ENCODE data around the gene NT5DC2.

NT5DC2 gene

GRCh38 chr3:52493232-52494017 is 40.2 kb downstream of the NT5DC2 start:
- TF ChIP-seq, protein P1, sequence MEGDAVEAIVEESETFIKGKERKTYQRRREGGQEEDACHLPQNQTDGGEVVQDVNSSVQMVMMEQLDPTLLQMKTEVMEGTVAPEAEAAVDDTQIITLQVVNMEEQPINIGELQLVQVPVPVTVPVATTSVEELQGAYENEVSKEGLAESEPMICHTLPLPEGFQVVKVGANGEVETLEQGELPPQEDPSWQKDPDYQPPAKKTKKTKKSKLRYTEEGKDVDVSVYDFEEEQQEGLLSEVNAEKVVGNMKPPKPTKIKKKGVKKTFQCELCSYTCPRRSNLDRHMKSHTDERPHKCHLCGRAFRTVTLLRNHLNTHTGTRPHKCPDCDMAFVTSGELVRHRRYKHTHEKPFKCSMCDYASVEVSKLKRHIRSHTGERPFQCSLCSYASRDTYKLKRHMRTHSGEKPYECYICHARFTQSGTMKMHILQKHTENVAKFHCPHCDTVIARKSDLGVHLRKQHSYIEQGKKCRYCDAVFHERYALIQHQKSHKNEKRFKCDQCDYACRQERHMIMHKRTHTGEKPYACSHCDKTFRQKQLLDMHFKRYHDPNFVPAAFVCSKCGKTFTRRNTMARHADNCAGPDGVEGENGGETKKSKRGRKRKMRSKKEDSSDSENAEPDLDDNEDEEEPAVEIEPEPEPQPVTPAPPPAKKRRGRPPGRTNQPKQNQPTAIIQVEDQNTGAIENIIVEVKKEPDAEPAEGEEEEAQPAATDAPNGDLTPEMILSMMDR (IDR thresholded peaks at IDR 0.05; ENCODE audit: low read length, missing control alignments): no peak
- DNase-seq (ENCODE audit: low read depth): no peak
- no peak overlapping the region for H3K4me3 ChIP-seq (replicated peaks; ENCODE audit: low read depth, low read length)

GRCh38 chr3:52492059-52492458 is 41.6 kb downstream of the NT5DC2 start:
- TF ChIP-seq, protein P1 (IDR thresholded peaks at IDR 0.05; ENCODE audit: low read length, missing control alignments): no peak
- H3K4me3 ChIP-seq (replicated peaks; ENCODE audit: low read depth, low read length): no peak overlapping the region
- DNase-seq (ENCODE audit: low read depth): no peak

- H3K4me3 ChIP-seq (replicated peaks; ENCODE audit: low read depth, low read length): no peak overlapping the region
Measured at GRCh38 chr3:52490939-52491526, 42.6 kb downstream of the NT5DC2 start.

GRCh38 chr3:52490035-52490938 is 43.4 kb downstream of the NT5DC2 start:
- H3K4me3 ChIP-seq (replicated peaks; ENCODE audit: low read depth, low read length): no peak overlapping the region
- no peak for DNase-seq (ENCODE audit: low read depth)
- TF ChIP-seq, protein P1 (IDR thresholded peaks at IDR 0.05; ENCODE audit: low read length, missing control alignments): no peak

More at GRCh38 chr3:52490939-52491526, 42.6 kb downstream of the NT5DC2 start:
- peak; percentile 87 for DNase-seq (ENCODE audit: low read depth)
- TF ChIP-seq, protein P1 (IDR thresholded peaks at IDR 0.05; ENCODE audit: low read length, missing control alignments): no peak

DNA sequence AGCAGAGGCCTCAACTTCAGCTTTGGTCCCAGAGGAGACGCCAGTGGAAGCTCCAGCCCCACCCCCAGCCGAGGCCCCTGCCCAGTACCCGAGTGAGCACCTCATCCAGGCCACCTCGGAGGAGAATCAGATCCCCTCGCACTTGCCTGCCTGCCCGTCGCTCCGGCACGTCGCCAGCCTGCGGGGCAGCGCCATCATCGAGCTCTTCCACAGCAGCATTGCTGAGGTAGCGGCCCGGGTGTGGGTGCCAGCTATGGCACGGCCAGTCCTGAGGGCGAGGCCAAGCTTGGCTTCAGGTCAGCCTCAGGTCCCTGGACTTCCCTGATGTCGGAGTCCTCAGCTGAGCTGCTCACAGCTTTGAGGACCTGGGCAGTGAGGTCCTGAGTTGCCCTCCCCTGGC is 44.2 kb downstream of the NT5DC2 start:
- TF ChIP-seq, protein P1 (IDR thresholded peaks at IDR 0.05; ENCODE audit: low read length, missing control alignments): no peak
- no peak overlapping the region for H3K4me3 ChIP-seq (replicated peaks; ENCODE audit: low read depth, low read length)
- no peak for DNase-seq (ENCODE audit: low read depth)

DNA sequence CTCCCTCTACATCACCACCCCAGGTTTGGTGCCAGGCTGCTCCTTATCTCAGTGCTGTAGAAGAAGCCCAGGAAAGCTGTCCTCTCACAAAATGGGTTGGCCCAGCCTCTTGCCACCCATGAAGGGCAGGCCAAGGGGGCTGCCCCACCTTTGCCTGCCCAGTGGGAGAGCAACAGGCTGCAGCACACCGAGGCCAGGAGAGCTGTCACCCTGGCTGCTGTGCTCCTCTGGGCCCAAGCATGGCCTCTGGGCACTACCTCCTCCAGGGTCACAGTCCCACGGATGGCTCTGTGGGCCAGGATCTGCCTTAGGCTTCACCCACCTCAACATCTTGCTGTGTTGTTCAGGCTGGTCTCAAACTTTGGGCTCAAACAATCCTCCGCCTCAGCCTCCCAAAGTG is 44.9 kb downstream of the NT5DC2 start:
- H3K4me3 ChIP-seq (replicated peaks; ENCODE audit: low read depth, low read length): no peak overlapping the region
- TF ChIP-seq, protein P1 (IDR thresholded peaks at IDR 0.05; ENCODE audit: low read length, missing control alignments): no peak
- no peak for DNase-seq (ENCODE audit: low read depth)
